ENCODE data around the gene SDK1.

Gene SDK1

DNA sequence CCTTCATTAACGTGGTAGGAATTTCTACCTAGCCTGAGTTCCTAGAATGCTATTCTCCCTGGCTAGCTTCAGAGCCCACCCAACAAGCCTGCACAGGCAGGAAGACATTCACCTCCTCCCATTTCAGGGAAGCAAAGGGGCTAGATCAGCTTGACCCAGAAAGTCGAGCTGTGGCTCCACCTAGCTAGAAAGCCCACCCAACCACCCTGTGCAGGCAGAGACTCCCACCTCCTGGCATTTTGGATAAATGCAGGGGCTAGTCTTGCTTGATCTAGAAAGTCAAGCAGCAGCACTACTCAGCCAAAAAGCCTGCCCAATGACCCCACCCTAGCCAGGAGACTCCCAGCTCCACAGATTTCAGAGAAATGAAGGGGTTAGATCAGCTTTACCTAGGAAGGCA, 479.5 kb downstream of the SDK1 start:
- no peaks in the 10 kb centered on the region for H3K27me3 ChIP-seq (ENCODE audit: control insufficient read depth, insufficient read depth, low read length)
- H3K36me3 ChIP-seq (ENCODE audit: control insufficient read depth, insufficient read depth, low read length), result no peaks in the 10 kb centered on the region
- H3K4me1 ChIP-seq (ENCODE audit: control insufficient read depth, insufficient read depth, low read length), result no peaks in the 10 kb centered on the region
- no peak overlapping the region for H3K9ac ChIP-seq (ENCODE audit: low read length)
- no peaks in the 10 kb centered on the region for H3K9me3 ChIP-seq (ENCODE audit: control insufficient read depth, low read length)
- H3K4me3 ChIP-seq (ENCODE audit: low read length), result no peak overlapping the region

DNA sequence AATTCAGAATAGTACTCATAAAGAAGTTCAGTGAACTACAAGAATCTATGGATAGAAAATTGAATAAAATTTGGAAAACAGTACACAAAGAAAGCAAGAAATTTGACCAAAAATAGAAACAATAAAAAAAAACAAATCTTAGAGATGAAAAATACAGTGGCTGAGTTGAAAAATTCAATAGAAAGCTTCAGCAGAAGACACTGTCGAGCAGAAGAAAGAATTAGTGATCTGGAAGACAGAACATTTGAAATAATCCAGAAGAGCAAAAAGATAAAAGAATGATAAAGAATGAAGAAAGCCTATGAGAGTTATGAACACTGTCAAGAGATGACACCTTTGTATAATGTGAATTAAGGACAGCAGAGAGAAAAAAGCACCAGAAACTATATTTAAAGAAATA, 480.6 kb downstream of the SDK1 start:
- H3K27me3 ChIP-seq (ENCODE audit: control insufficient read depth, insufficient read depth, low read length), result no peaks in the 10 kb centered on the region
- H3K36me3 ChIP-seq (ENCODE audit: control insufficient read depth, insufficient read depth, low read length), result no peaks in the 10 kb centered on the region
- no peak overlapping the region for H3K4me3 ChIP-seq (ENCODE audit: low read length)
- H3K9me3 ChIP-seq (ENCODE audit: control insufficient read depth, low read length), result no peaks in the 10 kb centered on the region
- no peaks in the 10 kb centered on the region for H3K4me1 ChIP-seq (ENCODE audit: control insufficient read depth, insufficient read depth, low read length)
- no peak overlapping the region for H3K9ac ChIP-seq (ENCODE audit: low read length)

DNA sequence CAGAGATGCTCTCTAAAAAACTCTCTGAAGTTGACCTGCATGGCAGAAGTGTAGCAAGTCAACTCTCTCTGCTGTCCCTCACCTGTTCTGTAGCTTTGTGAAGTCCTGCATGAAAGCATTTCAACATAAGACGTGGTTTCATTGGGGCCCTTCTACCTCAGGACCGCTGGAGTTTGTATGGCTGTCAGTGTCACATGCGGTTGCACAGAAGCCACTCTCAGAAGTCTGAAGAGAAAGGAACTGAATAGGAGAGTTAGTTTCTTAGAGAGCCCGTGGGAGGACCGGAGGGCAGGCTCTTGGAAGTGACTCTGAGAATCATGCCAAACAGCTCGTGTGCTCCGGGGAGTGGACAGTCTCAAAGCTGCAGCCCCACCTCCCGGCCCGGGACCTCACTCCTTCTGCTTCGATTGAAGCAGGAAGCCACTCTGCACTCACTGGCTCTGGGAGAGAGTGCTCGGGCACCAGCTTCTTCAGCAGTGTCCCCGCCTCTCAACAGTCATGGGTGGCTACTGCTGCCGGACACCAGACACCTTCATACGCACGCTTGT, 486.7 kb downstream of the SDK1 start:
- no peak overlapping the region for H3K4me3 ChIP-seq (ENCODE audit: low read length)
- H3K9ac ChIP-seq (ENCODE audit: low read length), result no peak overlapping the region

DNA sequence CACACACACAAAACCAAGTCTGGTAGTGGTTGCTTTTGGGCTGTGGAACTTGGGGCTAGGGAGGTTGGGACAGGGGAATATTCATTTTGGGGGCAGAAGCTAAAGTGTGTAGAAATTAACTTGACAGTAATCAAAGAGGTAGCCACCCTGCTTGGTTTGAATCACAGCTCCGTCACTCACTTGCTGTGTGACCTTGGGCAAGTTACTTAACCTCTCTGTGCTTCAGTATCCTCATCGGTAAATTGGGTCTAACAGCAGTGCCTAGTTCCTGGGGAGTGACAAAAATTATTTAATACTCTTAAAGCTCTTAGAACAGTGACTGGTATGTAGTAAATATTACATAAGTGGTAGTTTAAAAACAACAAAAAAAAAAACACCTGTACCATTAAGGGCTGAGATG, 489.8 kb downstream of the SDK1 start:
- no peaks in the 10 kb centered on the region for H3K9me3 ChIP-seq (ENCODE audit: control insufficient read depth, low read length)
- H3K9ac ChIP-seq (ENCODE audit: low read length), result no peak overlapping the region
- no peak overlapping the region for H3K4me3 ChIP-seq (ENCODE audit: low read length)
- no peaks in the 10 kb centered on the region for H3K4me1 ChIP-seq (ENCODE audit: control insufficient read depth, insufficient read depth, low read length)
- no peaks in the 10 kb centered on the region for H3K36me3 ChIP-seq (ENCODE audit: control insufficient read depth, insufficient read depth, low read length)
- H3K27me3 ChIP-seq (ENCODE audit: control insufficient read depth, insufficient read depth, low read length), result no peaks in the 10 kb centered on the region

More for the DNA sequence above, 486.7 kb downstream of the SDK1 start:
- no peaks in the 10 kb centered on the region for H3K9me3 ChIP-seq (ENCODE audit: control insufficient read depth, low read length)
- H3K27me3 ChIP-seq (ENCODE audit: control insufficient read depth, insufficient read depth, low read length), result no peaks in the 10 kb centered on the region
- no peaks in the 10 kb centered on the region for H3K4me1 ChIP-seq (ENCODE audit: control insufficient read depth, insufficient read depth, low read length)
- H3K36me3 ChIP-seq (ENCODE audit: control insufficient read depth, insufficient read depth, low read length), result no peaks in the 10 kb centered on the region

DNA sequence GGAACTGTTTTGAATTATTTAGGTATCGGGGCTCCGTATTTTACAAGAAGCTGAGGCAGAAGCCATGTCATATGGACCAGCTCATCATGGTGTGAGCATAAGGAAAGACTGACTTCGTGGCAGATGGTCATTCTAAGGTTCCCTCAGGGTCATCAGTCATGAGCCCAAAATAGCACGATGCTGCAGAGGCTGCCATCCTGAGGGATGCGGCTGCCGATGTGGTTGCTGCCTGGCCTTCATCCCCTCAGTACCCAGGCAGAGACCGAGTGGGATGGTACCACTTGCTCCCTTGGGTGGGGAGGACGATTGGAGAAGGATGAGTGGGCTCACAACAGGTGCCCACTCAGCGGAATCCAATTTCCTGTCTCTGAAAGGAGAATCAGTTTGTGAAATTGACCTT, 490.3 kb downstream of the SDK1 start:
- Histone ChIP-seq H3K36me3 (ENCODE audit: control insufficient read depth, insufficient read depth, low read length) (no peaks in the 10 kb centered on the region), H3K4me3 (ENCODE audit: low read length) (no peak overlapping the region), H3K9ac (ENCODE audit: low read length) (no peak overlapping the region), H3K9me3 (ENCODE audit: control insufficient read depth, low read length) (no peaks in the 10 kb centered on the region), H3K27me3 (ENCODE audit: control insufficient read depth, insufficient read depth, low read length) (no peaks in the 10 kb centered on the region), H3K4me1 (ENCODE audit: control insufficient read depth, insufficient read depth, low read length) (no peaks in the 10 kb centered on the region)

DNA sequence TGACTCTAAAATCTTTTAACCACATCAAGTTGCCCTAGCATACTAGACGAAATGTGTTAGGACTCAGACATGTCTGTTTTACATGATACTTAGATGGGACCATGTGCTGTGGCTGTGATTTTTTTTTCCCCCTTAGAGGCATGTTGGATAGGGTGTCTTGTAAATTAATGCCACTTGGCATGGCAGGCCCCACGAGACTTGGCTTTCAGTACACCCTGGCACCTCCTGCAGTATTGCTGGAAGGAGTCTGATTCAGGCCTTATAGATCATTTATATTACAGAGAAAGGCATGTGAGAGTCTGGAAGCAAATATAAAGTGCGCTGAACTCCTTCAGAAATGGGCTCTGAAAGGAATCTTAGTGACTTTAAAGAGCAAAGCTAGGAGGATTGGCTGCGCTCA, 494.1 kb downstream of the SDK1 start:
- no peak overlapping the region for H3K9ac ChIP-seq (ENCODE audit: low read length)
- no peaks in the 10 kb centered on the region for H3K4me1 ChIP-seq (ENCODE audit: control insufficient read depth, insufficient read depth, low read length)
- H3K27me3 ChIP-seq (ENCODE audit: control insufficient read depth, insufficient read depth, low read length), result no peaks in the 10 kb centered on the region
- H3K36me3 ChIP-seq (ENCODE audit: control insufficient read depth, insufficient read depth, low read length), result no peaks in the 10 kb centered on the region
- no peak overlapping the region for H3K4me3 ChIP-seq (ENCODE audit: low read length)
- H3K9me3 ChIP-seq (ENCODE audit: control insufficient read depth, low read length), result no peaks in the 10 kb centered on the region

DNA sequence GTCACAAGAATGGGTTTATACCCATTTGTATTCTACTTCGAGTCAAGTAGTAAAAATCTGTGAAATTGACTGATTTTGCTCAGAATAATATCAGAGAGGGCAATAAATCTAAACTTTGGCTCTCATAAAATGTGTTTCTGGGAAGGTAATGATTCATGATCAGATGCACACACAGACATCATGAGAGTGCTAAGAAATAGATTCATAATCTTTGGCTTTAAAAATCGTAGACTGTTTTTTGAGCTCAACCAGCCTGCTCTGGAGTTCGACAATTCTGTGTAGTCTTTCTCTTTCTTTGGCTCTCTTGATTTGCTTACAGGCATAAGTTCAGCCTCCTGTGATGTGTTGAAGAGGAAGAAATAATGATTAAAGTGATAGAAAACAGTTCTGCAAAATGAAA, 494.7 kb downstream of the SDK1 start:
- Histone ChIP-seq H3K9ac (ENCODE audit: low read length) (no peak overlapping the region), H3K9me3 (ENCODE audit: control insufficient read depth, low read length) (no peaks in the 10 kb centered on the region), H3K4me3 (ENCODE audit: low read length) (no peak overlapping the region), H3K4me1 (ENCODE audit: control insufficient read depth, insufficient read depth, low read length) (peaks cover 3% of the 10 kb centered on the region), H3K27me3 (ENCODE audit: control insufficient read depth, insufficient read depth, low read length) (no peaks in the 10 kb centered on the region), H3K36me3 (ENCODE audit: control insufficient read depth, insufficient read depth, low read length) (no peaks in the 10 kb centered on the region)

DNA sequence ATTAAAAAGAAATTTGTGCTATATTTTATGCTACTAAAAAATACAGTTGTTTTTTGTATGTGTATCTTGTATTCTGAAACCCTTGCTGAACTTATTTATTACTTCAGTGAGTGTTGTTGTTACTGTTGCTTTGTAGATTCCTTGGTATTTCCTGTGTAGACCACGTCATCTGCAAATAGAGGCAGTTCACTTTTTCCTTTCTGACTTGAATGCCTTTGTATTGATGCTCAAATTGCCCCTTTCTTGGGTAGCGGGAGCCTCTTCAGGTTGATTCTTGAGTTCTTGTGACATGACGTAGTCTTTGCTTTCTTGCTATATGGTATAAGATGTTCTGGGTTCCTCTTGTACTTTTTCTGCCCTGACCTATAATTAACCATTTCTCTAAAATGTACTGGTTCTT, 504.1 kb downstream of the SDK1 start:
- no peaks in the 10 kb centered on the region for H3K27me3 ChIP-seq (ENCODE audit: control insufficient read depth, insufficient read depth, low read length)

DNA sequence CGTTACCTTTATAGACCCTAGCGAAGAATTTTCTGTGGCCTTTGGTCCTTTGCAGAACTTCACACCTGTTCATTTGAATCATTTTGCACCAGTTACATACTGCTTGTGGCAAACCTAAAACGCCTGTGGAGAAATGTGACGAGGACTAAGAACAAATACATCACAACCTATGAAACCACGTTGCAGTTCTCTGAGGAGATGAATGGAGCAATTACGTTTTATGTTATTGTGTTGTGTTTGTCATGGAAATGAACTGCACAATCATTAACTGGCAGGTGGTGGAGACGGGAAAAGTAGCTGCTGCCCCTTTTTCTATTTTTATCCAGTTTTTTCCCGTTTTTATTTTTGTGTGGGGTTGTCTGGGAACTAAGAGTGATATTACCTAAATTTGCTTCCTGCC, 505.5 kb downstream of the SDK1 start:
- Histone ChIP-seq H3K4me1 (ENCODE audit: control insufficient read depth, insufficient read depth, low read length) (no peaks in the 10 kb centered on the region), H3K27me3 (ENCODE audit: control insufficient read depth, insufficient read depth, low read length) (no peaks in the 10 kb centered on the region), H3K9ac (ENCODE audit: low read length) (no peak overlapping the region), H3K4me3 (ENCODE audit: low read length) (no peak overlapping the region), H3K9me3 (ENCODE audit: control insufficient read depth, low read length) (no peaks in the 10 kb centered on the region), H3K36me3 (ENCODE audit: control insufficient read depth, insufficient read depth, low read length) (no peaks in the 10 kb centered on the region)

More for the DNA sequence above, 504.1 kb downstream of the SDK1 start:
- Histone ChIP-seq H3K4me1 (ENCODE audit: control insufficient read depth, insufficient read depth, low read length) (peaks cover 5% of the 10 kb centered on the region), H3K4me3 (ENCODE audit: low read length) (no peak overlapping the region), H3K9me3 (ENCODE audit: control insufficient read depth, low read length) (no peaks in the 10 kb centered on the region), H3K36me3 (ENCODE audit: control insufficient read depth, insufficient read depth, low read length) (no peaks in the 10 kb centered on the region), H3K9ac (ENCODE audit: low read length) (no peak overlapping the region)

DNA sequence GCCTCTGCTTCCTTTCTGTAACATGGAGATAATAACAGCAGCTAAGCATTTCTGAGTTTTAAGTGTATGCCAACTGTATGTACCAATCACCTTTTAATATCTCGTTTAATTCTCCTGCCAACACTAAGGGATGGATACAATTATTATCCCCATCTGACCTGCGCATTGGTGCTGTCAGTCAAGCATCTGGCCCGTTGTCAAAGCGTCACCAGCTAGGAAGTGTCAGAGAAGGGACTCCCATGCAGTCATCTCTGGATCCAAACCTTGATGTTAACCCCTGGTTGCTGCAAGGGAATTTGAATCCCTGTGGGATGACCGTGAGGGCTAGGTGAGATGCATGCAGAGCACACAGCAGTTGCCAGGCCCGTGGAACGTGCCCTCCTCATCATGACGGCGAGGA, 506.8 kb downstream of the SDK1 start:
- Histone ChIP-seq H3K9me3 (ENCODE audit: control insufficient read depth, low read length) (no peaks in the 10 kb centered on the region), H3K36me3 (ENCODE audit: control insufficient read depth, insufficient read depth, low read length) (no peaks in the 10 kb centered on the region), H3K27me3 (ENCODE audit: control insufficient read depth, insufficient read depth, low read length) (no peaks in the 10 kb centered on the region), H3K9ac (ENCODE audit: low read length) (no peak overlapping the region), H3K4me3 (ENCODE audit: low read length) (no peak overlapping the region), H3K4me1 (ENCODE audit: control insufficient read depth, insufficient read depth, low read length) (no peaks in the 10 kb centered on the region)

DNA sequence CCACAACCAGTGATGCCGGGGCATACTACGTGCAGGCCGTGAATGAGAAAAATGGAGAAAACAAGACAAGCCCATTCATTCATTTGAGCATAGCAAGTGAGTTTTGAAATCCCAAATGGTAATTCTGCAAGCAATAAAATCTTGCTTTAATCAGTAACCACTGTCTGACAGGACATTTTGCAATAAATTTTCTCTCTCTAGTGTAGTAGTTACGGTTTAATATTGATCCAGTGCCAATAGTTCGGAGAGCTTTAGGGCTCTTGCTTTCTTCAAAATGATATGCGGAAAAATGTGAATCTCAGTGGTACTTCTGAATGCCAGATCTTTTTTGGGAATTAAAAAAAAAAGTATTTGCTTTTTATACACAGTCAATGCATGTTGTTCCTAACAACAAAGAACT, 520.4 kb downstream of the SDK1 start:
- Histone ChIP-seq H3K36me3 (ENCODE audit: control insufficient read depth, insufficient read depth, low read length) (no peaks in the 10 kb centered on the region), H3K27me3 (ENCODE audit: control insufficient read depth, insufficient read depth, low read length) (no peaks in the 10 kb centered on the region), H3K4me3 (ENCODE audit: low read length) (no peak overlapping the region), H3K4me1 (ENCODE audit: control insufficient read depth, insufficient read depth, low read length) (no peaks in the 10 kb centered on the region), H3K9me3 (ENCODE audit: control insufficient read depth, low read length) (no peaks in the 10 kb centered on the region), H3K9ac (ENCODE audit: low read length) (no peak overlapping the region)

DNA sequence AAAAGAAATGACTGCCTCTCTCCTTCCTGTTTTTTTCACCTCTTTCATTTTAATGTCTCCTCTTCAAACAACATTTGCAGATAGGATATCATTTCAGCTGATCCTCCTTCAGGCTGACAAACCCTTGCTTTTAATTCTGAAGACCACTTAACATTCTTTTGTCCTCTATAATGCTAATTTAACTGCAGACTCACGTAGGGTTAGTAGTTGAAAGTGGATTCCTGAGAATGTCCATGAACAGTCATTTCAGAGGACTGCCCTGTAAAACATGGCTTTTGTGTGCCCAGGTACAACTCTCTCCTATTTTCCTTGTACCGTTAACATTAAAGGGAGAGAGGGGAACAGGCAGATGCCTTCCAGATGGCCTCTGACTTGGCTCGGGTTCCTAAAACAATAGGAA, 524.4 kb downstream of the SDK1 start:
- Histone ChIP-seq H3K9me3 (ENCODE audit: control insufficient read depth, low read length) (no peaks in the 10 kb centered on the region), H3K27me3 (ENCODE audit: control insufficient read depth, insufficient read depth, low read length) (no peaks in the 10 kb centered on the region), H3K4me1 (ENCODE audit: control insufficient read depth, insufficient read depth, low read length) (no peaks in the 10 kb centered on the region), H3K36me3 (ENCODE audit: control insufficient read depth, insufficient read depth, low read length) (no peaks in the 10 kb centered on the region), H3K9ac (ENCODE audit: low read length) (no peak overlapping the region), H3K4me3 (ENCODE audit: low read length) (no peak overlapping the region)

DNA sequence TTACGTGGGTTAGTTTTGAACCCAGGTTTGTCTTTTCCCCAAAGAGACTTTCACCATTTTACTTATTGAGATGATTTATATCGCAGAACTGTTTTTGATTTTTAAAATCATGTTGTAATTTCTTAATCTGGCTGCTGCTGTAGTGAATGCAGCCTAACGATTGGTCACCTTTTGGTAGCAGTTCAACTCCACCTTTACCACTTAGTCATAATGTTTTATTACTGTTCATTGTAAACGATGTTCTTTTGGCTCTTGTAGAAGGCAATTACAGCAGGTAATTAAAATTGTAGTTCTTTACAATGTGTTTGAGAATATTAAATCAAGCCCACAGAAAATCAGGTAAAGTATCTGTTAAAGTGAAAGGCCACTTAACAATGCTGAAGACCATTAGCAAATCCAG, 531.1 kb downstream of the SDK1 start:
- no peaks in the 10 kb centered on the region for H3K9me3 ChIP-seq (ENCODE audit: control insufficient read depth, low read length)
- H3K9ac ChIP-seq (ENCODE audit: low read length), result no peak overlapping the region
- no peaks in the 10 kb centered on the region for H3K27me3 ChIP-seq (ENCODE audit: control insufficient read depth, insufficient read depth, low read length)
- no peak overlapping the region for H3K4me3 ChIP-seq (ENCODE audit: low read length)
- no peaks in the 10 kb centered on the region for H3K36me3 ChIP-seq (ENCODE audit: control insufficient read depth, insufficient read depth, low read length)
- no peaks in the 10 kb centered on the region for H3K4me1 ChIP-seq (ENCODE audit: control insufficient read depth, insufficient read depth, low read length)

Data from mucosa of stomach (tissue), 1 donor.